ENCODE measurements around the gene ARHGEF39. TPM values are rescaled to one million over a fixed set of nuclear protein-coding genes. Genes with fewer than 3 reads are reported as not detected.

ARHGEF39 gene
- total and polyA plus RNA-seq, 10 of the 15 experiments (the other 5 are each of a cell fraction or from before 2014, with no cell fraction given) = 2.0 to 28.9 (median 13.2) TPM

DNA sequence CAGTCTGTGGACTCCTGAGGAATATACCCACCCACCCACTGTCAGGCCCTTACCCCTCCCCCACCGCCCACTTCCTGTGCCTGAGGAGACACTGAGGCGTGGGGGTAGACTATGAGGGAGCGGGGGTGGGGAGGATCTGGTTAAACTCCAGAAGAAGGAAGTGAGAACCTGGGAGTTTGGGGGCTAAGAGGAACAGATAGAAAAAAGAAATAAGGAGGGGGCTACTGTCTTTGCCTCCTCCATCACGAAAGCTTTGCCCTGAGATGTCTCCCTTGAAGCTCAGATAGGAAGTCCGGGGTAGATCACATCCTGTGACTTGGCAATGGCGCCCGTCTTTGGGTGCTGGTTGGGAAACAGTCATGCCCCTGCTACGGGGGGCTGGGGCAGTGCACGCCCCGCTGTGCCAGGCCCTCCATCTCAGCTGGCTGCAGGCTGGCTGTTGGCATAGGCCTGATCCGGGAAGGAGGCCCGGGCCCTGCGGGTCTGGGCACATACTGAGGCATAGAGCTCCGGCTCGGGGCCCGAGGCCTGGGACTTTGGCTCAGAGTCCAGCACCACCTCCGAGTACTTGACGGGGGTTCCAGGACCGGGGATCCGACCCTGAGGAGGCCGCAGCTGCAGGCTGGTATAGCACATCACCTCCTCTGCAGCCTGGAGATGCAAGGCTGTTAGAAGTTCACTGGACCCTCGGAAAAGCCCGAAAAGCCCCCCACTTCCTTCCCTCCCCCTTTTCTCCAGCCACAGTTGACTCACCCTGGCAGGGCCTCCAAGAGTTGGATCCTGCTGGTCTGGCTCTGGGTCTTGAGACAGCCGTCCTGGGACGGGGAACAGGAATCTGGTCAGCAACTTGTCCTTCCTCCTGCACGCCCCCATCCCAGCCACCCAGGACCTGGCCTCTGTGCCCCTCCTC lies 15.3 kb downstream of the ARHGEF39 start (continued):
- TF ChIP-seq, protein P1, sequence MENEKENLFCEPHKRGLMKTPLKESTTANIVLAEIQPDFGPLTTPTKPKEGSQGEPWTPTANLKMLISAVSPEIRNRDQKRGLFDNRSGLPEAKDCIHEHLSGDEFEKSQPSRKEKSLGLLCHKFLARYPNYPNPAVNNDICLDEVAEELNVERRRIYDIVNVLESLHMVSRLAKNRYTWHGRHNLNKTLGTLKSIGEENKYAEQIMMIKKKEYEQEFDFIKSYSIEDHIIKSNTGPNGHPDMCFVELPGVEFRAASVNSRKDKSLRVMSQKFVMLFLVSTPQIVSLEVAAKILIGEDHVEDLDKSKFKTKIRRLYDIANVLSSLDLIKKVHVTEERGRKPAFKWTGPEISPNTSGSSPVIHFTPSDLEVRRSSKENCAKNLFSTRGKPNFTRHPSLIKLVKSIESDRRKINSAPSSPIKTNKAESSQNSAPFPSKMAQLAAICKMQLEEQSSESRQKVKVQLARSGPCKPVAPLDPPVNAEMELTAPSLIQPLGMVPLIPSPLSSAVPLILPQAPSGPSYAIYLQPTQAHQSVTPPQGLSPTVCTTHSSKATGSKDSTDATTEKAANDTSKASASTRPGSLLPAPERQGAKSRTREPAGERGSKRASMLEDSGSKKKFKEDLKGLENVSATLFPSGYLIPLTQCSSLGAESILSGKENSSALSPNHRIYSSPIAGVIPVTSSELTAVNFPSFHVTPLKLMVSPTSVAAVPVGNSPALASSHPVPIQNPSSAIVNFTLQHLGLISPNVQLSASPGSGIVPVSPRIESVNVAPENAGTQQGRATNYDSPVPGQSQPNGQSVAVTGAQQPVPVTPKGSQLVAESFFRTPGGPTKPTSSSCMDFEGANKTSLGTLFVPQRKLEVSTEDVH (IDR thresholded peaks at IDR 0.05; ENCODE audit: low read depth, partially characterized antibody) = no peak
- no peak for TF ChIP-seq MTA2 (IDR thresholded peaks at IDR 0.05; ENCODE audit: low read depth)
- TF ChIP-seq ZNF217 (IDR thresholded peaks at IDR 0.05) = no peak
- no peak for TF ChIP-seq SMARCA5 (IDR thresholded peaks at IDR 0.05)
- TF ChIP-seq IKZF2 (IDR thresholded peaks at IDR 0.05) = peak; percentile 48 to 74; a peak in 3 of 4 replicates
- no peak for TF ChIP-seq LARP7 (IDR thresholded peaks at IDR 0.05)
- no peak for TF ChIP-seq FOS (IDR thresholded peaks at IDR 0.05; ENCODE audit: borderline replicate concordance, extremely low read depth, insufficient read length)
- TF ChIP-seq CBFB (IDR thresholded peaks at IDR 0.05; ENCODE audit: low read depth) = no peak
- no peak for TF ChIP-seq MXI1 (IDR thresholded peaks at IDR 0.05; ENCODE audit: low read depth, low read length)
- no peak for TF ChIP-seq RUNX3 (IDR thresholded peaks at IDR 0.05; ENCODE audit: low read length)
- TF ChIP-seq, protein P2, sequence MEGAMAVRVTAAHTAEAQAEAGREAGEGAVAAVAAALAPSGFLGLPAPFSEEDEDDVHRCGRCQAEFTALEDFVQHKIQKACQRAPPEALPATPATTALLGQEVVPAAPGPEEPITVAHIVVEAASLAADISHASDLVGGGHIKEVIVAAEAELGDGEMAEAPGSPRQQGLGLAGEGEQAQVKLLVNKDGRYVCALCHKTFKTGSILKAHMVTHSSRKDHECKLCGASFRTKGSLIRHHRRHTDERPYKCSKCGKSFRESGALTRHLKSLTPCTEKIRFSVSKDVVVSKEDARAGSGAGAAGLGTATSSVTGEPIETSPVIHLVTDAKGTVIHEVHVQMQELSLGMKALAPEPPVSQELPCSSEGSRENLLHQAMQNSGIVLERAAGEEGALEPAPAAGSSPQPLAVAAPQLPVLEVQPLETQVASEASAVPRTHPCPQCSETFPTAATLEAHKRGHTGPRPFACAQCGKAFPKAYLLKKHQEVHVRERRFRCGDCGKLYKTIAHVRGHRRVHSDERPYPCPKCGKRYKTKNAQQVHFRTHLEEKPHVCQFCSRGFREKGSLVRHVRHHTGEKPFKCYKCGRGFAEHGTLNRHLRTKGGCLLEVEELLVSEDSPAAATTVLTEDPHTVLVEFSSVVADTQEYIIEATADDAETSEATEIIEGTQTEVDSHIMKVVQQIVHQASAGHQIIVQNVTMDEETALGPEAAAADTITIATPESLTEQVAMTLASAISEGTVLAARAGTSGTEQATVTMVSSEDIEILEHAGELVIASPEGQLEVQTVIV (IDR thresholded peaks at IDR 0.05; ENCODE audit: borderline replicate concordance, partially characterized antibody) = no peak
- TF ChIP-seq, protein P3, sequence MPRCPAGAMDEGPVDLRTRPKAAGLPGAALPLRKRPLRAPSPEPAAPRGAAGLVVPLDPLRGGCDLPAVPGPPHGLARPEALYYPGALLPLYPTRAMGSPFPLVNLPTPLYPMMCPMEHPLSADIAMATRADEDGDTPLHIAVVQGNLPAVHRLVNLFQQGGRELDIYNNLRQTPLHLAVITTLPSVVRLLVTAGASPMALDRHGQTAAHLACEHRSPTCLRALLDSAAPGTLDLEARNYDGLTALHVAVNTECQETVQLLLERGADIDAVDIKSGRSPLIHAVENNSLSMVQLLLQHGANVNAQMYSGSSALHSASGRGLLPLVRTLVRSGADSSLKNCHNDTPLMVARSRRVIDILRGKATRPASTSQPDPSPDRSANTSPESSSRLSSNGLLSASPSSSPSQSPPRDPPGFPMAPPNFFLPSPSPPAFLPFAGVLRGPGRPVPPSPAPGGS (IDR thresholded peaks at IDR 0.05; ENCODE audit: borderline replicate concordance, insufficient read depth, low read depth, low read length, poor library complexity, severe bottlenecking) = no peak
- TF ChIP-seq, protein P4, sequence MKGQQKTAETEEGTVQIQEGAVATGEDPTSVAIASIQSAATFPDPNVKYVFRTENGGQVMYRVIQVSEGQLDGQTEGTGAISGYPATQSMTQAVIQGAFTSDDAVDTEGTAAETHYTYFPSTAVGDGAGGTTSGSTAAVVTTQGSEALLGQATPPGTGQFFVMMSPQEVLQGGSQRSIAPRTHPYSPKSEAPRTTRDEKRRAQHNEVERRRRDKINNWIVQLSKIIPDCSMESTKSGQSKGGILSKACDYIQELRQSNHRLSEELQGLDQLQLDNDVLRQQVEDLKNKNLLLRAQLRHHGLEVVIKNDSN (IDR thresholded peaks at IDR 0.05; ENCODE audit: borderline replicate concordance, extremely low read length, insufficient read depth, low read depth, low read length) = no peak
- TF ChIP-seq JUND (IDR thresholded peaks at IDR 0.05; ENCODE audit: low read depth, low read length) = no peak
- TF ChIP-seq IRF4 (IDR thresholded peaks at IDR 0.05; ENCODE audit: low read depth, low read length) = peak; percentile 28; the same call in 1 of the 2 replicates
- TF ChIP-seq ZBED1 (IDR thresholded peaks at IDR 0.05; ENCODE audit: borderline replicate concordance) = 0 out of 2 replicates have a peak, but pooled peaks have one; percentile 41
- TF ChIP-seq YBX1 (IDR thresholded peaks at IDR 0.05) = no peak
- TF ChIP-seq MYB (IDR thresholded peaks at IDR 0.05; ENCODE audit: borderline replicate concordance, low read depth, low read length) = no peak
- TF ChIP-seq CREB1 (IDR thresholded peaks at IDR 0.05; ENCODE audit: low read depth) = no peak
- TF ChIP-seq, protein P5, sequence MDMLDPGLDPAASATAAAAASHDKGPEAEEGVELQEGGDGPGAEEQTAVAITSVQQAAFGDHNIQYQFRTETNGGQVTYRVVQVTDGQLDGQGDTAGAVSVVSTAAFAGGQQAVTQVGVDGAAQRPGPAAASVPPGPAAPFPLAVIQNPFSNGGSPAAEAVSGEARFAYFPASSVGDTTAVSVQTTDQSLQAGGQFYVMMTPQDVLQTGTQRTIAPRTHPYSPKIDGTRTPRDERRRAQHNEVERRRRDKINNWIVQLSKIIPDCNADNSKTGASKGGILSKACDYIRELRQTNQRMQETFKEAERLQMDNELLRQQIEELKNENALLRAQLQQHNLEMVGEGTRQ (IDR thresholded peaks at IDR 0.05; ENCODE audit: borderline replicate concordance, low read depth, low read length) = no peak
- no peak for TF ChIP-seq HDAC6 (IDR thresholded peaks at IDR 0.05; ENCODE audit: unreplicated experiment)
- no peak for TF ChIP-seq POU2F2 (IDR thresholded peaks at IDR 0.05; ENCODE audit: borderline replicate concordance, low read depth, low read length)
